SK-N-SH treated with all-trans-retinoic acid at 6 μM for 48 hours (cell line): ENCODE data around the gene DOC2A.

ENCODE experiments used
- ARNTL ChIP-seq: fragments of 450-650 bp; formaldehyde crosslinking; IDR thresholded peaks from 2 replicates; pipeline ENCODE4 v1.5.0; 2020; ENCODE audit warnings: low read depth, mild to moderate bottlenecking, moderate library complexity, borderline replicate concordance
- ESRRG ChIP-seq: fragments of 250-450 bp; sonication (Bioruptor Pico); IDR thresholded peaks from 2 replicates; pipeline ENCODE4 v1.6.1; 2021; ENCODE audit warnings: mild to moderate bottlenecking
- ISL1 ChIP-seq: fragments of 250-450 bp; sonication (Bioruptor Pico); IDR thresholded peaks from 2 replicates; pipeline ENCODE4 v2.1.2; 2022; ENCODE audit warnings: mild to moderate bottlenecking, moderate library complexity
- OSR1 ChIP-seq: fragments of 250-450 bp; sonication (Bioruptor Pico); IDR thresholded peaks from 2 replicates; pipeline ENCODE4 v1.8.0; 2022; ENCODE audit warnings: moderate library complexity, mild to moderate bottlenecking, inconsistent platforms
- TCF4 ChIP-seq: fragments of 250-450 bp; sonication (Bioruptor Pico); IDR thresholded peaks from 2 replicates; pipeline ENCODE4 v1.8.0; 2021; ENCODE audit warnings: mild to moderate bottlenecking, moderate library complexity, borderline replicate concordance
- TOX ChIP-seq: fragments of 250-450 bp; sonication (Bioruptor Pico); IDR thresholded peaks from 2 replicates; pipeline ENCODE4 v1.8.0; 2021; ENCODE audit warnings: mild to moderate bottlenecking, moderate library complexity, borderline replicate concordance
- ZFP30 ChIP-seq: fragments of 450-650 bp; formaldehyde crosslinking; IDR thresholded peaks from 2 replicates; pipeline ENCODE4 v1.5.0; 2022; ENCODE audit warnings: mild to moderate bottlenecking, moderate library complexity
- ZNF70 ChIP-seq: fragments of 450-650 bp; formaldehyde crosslinking; IDR thresholded peaks from 2 replicates; pipeline ENCODE4 v1.5.0; 2020; ENCODE audit warnings: mild to moderate bottlenecking, moderate library complexity
- TF ChIP-seq, protein P1 (sequence below): fragments of 250-450 bp; sonication (Bioruptor Pico); IDR thresholded peaks from 2 replicates; pipeline ENCODE4 v1.8.0; 2021; ENCODE audit warnings: low read depth, mild to moderate bottlenecking, moderate library complexity, borderline replicate concordance
- TF ChIP-seq, protein P2 (sequence below): fragments of 250-450 bp; sonication (Bioruptor Pico); IDR thresholded peaks from 2 replicates; pipeline ENCODE4 v1.5.1; 2020; ENCODE audit warnings: low read depth, mild to moderate bottlenecking, moderate library complexity
- TF ChIP-seq, protein P3 (sequence below): fragments of 250-450 bp; sonication (Bioruptor Pico); IDR thresholded peaks from 2 replicates; pipeline ENCODE4 v1.8.0; 2020; ENCODE audit warnings: mild to moderate bottlenecking, moderate library complexity, borderline replicate concordance

DNA sequence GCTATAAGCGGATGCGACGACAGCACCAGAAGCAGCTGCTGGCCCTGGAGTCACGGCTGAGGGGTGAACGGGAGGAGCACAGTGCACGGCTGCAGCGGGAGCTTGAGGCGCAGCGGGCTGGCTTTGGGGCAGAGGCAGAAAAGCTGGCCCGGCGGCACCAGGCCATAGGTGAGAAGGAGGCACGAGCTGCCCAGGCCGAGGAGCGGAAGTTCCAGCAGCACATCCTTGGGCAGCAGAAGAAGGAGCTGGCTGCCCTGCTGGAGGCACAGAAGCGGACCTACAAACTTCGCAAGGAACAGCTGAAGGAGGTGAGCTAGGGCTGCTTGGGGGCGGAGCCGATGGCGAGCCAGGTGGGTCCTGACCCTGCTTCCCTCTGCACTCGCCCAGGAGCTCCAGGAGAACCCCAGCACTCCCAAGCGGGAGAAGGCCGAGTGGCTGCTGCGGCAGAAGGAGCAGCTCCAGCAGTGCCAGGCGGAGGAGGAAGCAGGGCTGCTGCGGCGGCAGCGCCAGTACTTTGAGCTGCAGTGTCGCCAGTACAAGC is 25.5 kb downstream of the DOC2A start:
- TF ChIP-seq, protein P1, sequence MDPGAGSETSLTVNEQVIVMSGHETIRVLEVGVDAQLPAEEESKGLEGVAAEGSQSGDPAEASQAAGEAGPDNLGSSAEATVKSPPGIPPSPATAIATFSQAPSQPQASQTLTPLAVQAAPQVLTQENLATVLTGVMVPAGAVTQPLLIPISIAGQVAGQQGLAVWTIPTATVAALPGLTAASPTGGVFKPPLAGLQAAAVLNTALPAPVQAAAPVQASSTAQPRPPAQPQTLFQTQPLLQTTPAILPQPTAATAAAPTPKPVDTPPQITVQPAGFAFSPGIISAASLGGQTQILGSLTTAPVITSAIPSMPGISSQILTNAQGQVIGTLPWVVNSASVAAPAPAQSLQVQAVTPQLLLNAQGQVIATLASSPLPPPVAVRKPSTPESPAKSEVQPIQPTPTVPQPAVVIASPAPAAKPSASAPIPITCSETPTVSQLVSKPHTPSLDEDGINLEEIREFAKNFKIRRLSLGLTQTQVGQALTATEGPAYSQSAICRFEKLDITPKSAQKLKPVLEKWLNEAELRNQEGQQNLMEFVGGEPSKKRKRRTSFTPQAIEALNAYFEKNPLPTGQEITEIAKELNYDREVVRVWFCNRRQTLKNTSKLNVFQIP (CRISPR knock-in tag): no peak
- TF ChIP-seq, protein P2, sequence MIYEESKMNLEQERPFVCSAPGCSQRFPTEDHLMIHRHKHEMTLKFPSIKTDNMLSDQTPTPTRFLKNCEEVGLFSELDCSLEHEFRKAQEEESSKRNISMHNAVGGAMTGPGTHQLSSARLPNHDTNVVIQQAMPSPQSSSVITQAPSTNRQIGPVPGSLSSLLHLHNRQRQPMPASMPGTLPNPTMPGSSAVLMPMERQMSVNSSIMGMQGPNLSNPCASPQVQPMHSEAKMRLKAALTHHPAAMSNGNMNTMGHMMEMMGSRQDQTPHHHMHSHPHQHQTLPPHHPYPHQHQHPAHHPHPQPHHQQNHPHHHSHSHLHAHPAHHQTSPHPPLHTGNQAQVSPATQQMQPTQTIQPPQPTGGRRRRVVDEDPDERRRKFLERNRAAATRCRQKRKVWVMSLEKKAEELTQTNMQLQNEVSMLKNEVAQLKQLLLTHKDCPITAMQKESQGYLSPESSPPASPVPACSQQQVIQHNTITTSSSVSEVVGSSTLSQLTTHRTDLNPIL (CRISPR knock-in tag): no peak
- TF ChIP-seq, protein P3, sequence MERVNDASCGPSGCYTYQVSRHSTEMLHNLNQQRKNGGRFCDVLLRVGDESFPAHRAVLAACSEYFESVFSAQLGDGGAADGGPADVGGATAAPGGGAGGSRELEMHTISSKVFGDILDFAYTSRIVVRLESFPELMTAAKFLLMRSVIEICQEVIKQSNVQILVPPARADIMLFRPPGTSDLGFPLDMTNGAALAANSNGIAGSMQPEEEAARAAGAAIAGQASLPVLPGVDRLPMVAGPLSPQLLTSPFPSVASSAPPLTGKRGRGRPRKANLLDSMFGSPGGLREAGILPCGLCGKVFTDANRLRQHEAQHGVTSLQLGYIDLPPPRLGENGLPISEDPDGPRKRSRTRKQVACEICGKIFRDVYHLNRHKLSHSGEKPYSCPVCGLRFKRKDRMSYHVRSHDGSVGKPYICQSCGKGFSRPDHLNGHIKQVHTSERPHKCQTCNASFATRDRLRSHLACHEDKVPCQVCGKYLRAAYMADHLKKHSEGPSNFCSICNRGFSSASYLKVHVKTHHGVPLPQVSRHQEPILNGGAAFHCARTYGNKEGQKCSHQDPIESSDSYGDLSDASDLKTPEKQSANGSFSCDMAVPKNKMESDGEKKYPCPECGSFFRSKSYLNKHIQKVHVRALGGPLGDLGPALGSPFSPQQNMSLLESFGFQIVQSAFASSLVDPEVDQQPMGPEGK (CRISPR knock-in tag): no peak
- TF ChIP-seq ESRRG (CRISPR knock-in tag) (no peak), ZFP30 (CRISPR knock-in tag) (no peak), ARNTL (CRISPR knock-in tag) (no peak), ZNF70 (no peak), TCF4 (CRISPR knock-in tag) (no peak), TOX (CRISPR knock-in tag) (no peak), OSR1 (CRISPR knock-in tag) (no peak), ISL1 (CRISPR knock-in tag) (no peak)
